ENCODE results near the gene ZNF12.
"Not testable (repeated sequence)": the region's sequence is repeated elsewhere in the genome, so short reads cannot be mapped to it uniquely, and the experiment has no call there.

Gene ZNF12

DNA sequence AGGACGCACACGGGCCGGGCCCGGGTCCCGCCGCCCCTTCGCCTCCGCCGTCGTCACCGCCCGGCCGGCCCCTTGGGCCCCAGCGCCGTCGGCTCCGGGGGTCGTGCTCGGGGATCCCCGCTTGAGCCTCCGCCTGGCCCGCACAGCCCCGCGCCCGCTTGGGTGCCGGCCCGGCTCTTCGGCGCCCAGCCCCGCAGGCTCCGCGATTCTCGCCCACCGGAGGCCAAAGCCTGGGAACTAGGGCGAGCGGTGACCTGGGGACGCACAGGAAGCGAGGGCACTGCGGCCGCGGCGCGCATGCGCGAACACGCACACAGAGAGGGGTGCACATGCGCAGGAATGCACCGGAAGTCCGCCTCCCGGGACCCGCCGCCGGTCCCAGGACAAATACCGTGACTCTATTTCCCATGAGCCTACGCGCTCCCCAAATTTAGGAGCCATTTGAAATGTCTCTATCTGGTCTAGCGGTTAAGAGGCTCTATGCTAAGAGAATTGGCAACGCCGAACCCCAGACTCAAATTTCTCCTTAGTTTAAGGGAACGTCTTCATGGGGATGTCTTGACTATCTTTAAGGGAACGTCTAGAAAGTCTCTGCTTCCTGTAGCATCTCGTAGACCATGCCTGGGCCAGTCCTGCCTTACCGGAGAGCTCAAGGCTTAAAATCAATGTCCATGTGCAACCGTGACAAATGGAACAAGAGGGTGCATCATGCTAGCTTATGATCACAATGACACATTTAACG lies at the start of gene ZNF12:
Gene ZNF12, minus strand, starts transcription at position 282 of the 742 bp plus-strand sequence. CDS start 1,774 bp downstream, outside the sequence.
- DNase-seq (ENCODE audit: low spot score): peak; percentile 97

DNA sequence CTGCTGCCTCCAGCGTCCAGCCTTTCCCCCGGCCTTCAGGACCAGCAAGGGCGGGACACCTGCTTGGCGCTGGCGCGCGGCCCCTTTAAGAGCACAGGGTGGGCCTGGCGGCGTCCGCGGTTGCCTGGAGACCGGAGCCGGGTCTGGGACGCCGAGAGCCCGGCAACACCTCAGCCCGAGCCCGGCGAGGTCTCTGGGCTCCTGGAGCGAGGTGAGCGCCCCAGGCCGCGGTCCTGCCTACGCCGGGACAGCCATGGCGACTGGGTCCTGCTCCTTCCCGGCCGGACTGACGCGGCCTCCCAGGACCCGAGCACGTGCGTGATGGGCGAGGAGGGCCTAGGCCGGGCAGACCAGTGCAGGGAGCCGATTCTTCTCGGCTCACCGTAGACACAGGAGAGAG lies 47.2 kb upstream of the ZNF12 start, which contains the start of gene RSPH10B2:
Gene RSPH10B2, plus strand, starts transcription at position 140 of the 400 bp plus-strand sequence. CDS start 3,575 bp downstream, outside the sequence.
- not testable (repeated sequence) for DNase-seq (ENCODE audit: low spot score)

GRCh38 chr7:6750173-6750572 lies 43.4 kb upstream of the ZNF12 start:
- not testable (repeated sequence) for DNase-seq (ENCODE audit: low spot score)

DNA sequence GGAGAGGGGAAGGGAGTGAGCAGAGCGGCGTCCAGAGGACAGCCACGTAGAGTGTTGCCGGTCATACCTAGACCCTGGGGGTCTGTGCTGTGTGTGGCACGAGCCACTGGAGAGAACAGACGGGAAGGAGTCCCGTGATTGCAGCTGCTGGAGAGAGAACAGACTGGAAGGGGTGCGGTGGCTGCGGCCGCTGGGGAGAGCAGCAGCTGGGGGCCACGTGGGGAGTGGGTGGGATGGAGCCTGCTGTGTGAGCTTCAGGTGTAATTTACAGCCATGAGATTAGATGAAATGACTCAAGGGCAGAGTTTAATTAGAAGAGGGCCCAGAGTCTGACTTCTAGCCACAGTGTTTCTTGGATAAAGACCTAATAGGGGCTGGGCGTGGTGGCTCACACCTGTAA lies 42.6 kb upstream of the ZNF12 start:
- not testable (repeated sequence) for DNase-seq (ENCODE audit: low spot score)

GRCh38 chr7:6744410-6745100 lies 37.8 kb upstream of the ZNF12 start:
- not testable (repeated sequence) for DNase-seq (ENCODE audit: low spot score)

DNA sequence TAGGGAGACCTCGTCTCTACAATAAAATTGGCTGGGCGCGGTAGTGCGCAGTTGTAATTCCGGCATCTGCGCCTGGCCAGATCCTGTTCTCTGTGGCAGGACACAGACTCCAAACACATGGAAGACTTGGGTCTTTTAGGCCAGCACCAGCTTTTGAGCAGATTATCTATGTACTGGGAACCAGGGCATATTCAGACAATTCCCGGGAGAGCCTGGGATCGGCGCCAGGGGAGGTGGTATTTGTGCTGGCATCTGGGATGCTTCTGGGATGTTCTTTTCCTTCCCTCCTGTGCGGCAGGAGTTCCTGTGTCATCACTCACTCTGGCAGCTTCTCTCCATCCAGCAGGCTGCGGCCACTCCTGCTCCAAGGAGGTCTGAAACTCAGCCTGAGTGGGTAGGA lies 31.7 kb upstream of the ZNF12 start:
- DNase-seq (ENCODE audit: low spot score): not testable (repeated sequence)

- peak; percentile 47 for DNase-seq (ENCODE audit: low spot score)
Observed at GRCh38 chr7:6730343-6730633, 23.5 kb upstream of the ZNF12 start.

DNA sequence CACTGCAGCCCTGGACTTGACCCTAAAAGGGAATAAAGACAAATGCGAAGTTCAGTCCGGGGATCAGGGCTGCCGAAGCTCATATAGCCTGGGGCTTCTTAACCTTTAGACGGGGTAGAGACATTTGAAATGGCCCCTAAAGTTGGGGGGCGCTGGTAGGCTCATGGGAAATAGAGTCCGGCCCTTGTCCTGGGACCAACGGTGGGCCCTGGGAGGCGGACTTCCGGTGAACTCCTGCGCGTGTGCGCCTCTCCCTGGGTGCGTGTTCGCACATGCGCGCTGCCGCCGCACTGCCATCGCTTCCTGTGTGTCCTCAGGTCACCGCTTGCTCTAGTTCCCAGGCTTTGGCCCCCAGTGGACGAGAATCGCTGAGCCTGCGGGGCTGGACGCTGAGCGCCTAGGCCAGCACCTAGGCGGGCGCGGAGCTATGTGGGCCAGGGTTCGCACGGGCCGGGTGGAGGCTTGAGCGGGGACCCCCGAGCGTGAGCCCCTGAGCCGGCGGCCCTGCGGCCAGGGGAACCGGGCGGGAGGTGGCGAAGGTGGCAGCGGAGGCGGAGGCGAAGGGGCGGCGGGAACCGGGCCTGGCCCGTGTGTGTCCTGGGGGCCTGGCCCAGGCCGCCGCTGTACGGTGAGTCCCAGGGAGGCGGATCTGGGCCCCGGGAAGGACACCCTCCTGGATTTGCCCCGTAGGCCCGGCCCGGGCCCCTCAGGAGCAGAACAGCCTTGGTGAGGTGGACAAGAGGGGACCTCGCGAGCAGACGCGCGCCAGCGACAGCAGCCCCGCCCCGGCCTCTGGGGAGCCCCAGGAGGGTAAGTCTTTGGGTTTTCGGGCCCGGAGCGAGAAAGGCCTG lies 23.0 kb upstream of the ZNF12 start:
- peak; percentile 95 for DNase-seq (ENCODE audit: low spot score)

DNA sequence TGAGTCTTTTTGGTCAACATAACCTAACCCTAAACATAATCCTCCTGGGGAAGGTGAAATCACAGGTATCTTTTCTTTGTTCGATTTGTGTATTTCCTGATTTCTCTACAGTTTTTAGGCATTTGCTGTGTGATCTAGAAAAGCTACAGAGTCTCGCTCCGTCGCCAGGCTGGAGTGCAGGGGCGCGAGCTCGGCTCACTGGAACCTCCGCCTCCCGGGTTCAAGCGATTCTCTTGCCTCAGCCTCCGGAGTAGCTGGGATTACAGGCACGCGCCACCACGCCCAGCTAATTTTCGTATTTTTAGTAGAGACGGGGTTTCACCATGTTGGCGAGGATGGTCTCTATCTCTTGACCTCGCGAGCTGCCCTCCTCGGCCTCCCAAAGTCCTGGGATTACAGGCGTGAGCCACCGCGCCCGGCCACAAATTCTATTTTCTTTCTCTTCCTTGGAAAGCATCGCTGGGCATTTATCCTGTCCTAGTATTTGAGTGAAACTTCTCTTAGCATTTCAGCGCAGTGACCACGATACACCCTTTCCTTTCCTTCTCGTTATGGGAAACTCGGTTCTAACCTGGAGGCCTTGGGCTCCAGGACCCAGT lies 22.2 kb upstream of the ZNF12 start:
- DNase-seq (ENCODE audit: low spot score): not testable (repeated sequence)

GRCh38 chr7:6727663-6728062 lies 20.9 kb upstream of the ZNF12 start:
- no peak for DNase-seq (ENCODE audit: low spot score)

DNA sequence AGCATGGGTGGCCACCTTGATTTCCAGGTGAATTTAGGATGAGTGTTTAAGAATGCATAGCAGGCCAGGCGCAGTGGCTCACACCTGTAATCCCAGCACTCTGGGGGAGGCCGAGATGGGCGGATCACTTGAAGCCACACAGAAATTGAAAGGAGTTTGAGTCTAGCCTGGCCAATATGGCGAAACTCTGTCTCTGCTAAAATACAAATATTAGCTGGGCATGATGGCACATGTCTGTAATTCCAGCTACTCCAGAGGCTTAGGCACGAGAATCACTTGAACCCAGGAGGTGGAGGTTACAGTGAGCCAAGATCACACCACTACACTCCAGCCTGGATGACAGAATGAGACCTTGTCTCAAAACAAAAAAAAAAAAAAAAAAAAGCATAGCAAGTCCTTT lies 19.6 kb upstream of the ZNF12 start:
- DNase-seq (ENCODE audit: low spot score): not testable (repeated sequence)

DNA sequence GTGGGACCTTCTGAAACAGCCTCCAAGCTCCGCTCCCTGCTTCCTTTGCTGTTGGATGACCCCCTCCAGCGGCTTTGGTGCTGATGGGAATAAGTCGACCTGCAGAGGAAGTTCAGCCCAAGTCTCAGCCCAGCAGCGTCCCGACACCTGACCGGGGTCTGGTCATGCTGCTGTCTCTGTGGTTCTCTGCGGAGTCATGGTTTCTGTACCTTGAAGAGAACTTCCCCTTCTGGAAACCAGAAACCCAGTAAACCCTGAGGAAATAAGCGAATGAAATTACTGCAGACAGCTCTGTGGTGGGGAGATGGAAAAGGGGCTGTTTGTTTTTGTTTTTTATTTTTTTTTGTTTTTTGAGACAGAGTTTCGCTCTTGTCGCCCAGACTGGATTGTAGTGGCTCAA lies 18.3 kb upstream of the ZNF12 start:
- no peak for DNase-seq (ENCODE audit: low spot score)

DNA sequence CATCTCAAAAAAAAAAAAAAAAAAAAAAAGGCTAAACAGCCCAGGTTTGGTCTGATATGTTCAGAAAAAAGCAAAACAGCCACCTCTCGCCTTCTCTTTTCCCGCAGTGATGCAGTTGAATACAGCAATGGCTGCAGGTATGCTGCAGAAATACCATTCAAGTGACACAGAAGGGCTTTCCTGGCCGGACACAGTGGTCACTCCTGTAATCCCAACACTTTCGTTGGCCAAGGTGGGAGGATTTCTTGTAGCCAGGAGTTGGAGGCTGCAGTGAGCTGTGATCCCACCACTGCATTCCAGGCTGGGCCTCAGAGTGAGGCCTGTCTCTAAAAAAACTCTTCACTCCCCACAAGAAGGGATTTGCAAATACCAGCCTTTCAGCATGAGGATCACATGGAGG lies 17.6 kb upstream of the ZNF12 start:
- not testable (repeated sequence) for DNase-seq (ENCODE audit: low spot score)

DNA sequence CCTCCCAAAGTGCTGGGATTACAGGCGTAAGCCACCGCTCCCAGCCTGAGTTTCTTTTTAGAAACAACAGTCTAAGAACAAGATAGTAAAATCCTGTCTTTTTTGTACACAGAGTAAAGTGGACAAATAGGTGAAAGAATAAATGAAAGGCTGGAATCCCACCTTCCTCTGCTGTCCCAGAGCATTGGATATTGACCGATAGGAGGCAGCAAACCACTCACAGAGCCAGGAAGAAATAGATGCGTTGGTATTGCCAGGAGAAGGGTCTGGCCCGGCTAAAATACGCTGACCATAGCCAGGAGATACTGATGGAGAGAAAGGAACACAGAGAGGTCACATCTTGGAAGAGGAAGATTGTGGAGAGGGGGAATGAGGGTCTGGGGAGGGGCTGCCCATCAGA lies 11.4 kb upstream of the ZNF12 start:
- no peak for DNase-seq (ENCODE audit: low spot score)

- not testable (repeated sequence) for DNase-seq (ENCODE audit: low spot score)
Observed at GRCh38 chr7:6715898-6716297, 9.2 kb upstream of the ZNF12 start.

GRCh38 chr7:6714360-6714759 lies 7.6 kb upstream of the ZNF12 start:
- DNase-seq (ENCODE audit: low spot score): no peak

DNA sequence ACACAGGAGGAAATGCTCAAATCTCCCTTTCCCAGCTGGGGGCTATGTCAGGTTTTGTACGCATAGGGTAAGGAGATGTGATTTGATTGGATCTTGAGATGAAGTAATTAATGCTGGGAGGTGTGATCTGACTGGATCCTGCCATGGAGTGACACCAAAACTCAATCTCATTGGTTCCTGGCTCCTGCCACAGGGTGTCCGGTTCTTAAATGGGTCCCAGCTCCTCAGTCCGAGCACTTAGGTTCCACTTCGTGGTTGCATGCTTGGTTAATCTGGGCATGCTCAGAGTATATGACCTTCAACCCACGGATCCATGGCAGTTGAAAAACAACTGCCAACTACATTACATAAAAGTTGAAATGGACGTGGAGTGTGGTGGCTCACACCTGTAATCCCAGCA lies 3.1 kb upstream of the ZNF12 start:
- DNase-seq (ENCODE audit: low spot score): peak; percentile 86

DNA sequence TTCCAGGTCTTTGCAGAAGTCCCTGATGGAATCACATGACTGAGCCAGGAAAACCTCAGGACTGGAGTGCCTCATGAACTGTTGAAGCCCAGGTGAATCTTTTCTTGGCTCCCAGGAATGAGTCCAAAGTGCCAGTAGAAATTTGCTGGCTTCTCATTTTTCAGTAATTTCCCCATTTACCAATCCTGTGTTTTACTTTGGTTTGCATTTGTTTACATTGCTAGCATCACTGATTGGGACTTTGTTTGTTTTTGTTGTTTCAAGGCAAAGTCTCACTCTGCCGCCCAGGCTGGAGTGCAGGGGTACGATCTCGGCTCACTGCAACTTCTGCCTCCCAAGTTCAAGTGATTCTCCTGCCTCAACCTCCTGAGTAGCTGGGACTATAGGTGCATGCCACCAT lies 1.6 kb upstream of the ZNF12 start:
- no peak for DNase-seq (ENCODE audit: low spot score)

DNA sequence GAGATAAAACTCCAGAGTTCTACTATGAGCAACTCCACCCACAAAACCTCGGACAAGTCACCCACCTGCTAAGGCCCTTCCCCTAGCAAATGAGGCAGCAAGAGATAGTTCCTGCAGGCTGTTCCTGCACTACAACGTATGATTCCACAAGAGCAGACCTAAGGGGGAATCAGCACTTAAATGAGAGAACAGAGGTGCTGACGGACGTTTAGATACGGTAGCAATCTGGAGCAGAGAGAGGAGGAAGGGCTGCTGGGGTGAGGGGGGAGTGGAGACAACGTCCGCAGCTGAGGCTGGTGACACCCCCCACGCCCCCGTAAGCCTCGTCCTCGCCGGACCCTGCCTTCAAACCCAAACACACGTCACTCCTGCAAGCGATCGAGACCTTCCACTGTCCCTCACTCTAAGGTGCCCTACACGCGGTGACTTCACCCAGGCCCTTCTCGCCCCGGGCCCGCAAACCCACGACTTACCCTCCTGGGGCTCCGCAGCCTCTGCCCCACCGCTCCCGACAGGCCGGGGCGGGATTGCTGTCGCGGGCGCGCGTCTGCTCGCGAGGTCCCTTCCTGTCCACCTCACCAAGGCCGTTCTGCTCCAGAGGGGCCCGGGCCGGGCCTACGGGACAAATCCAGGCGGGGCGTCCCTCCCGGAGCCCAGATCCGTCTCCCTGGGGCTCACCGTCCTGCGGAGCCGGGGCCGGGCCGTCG lies 635 bp downstream of the ZNF12 start:
- DNase-seq (ENCODE audit: low spot score): peak; percentile 74

GRCh38 chr7:6701860-6702259 lies 4.9 kb downstream of the ZNF12 start:
- DNase-seq (ENCODE audit: low spot score): no peak

- DNase-seq (ENCODE audit: low spot score): no peak
Observed at GRCh38 chr7:6700793-6701192, 6.0 kb downstream of the ZNF12 start.
